Measurements from ENCODE around the gene ORAI3.

DNA sequence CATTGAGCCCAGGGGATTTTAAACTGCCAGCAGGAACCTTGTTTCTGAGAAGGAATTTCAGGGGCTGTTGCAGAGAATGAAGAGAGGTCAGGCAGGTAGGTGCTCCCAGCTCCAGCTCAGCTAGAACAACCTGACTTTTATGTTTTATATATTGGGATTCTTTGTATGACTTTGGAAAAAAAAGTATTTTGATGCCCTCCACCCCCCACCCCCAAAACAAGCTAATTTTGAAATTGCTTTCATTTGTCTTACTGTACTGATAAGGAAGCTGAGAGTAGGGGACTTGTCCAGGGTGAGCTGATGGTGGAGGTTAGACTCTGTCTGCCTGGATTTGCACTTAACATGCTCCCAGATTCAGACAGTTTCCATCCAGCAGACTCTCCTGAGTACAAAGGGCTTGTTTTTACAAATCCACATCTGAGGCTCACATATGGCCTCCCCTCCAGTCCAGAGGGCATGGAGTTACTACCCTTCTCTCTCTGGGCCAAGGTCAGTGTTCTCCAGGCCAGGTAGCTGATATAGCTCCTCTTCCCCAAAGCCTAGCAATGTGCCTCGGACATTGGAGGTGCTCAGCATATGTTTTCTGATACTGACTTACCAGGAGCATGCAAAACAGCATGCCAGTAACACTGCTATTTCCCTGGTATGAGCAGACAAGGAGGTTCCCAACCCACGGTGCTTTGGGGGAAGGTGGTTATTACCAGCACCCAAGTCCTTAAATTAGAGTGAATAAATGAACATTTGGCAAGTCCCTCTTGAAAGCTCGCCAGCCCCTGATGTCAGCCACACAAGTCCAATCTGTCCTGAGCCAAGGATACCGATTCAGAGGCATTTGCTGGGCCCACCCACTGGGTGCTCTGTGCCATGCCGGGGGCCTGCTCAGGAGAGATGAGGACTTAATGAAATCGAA lies 50.2 kb downstream of the ORAI3 start:
- TF ChIP-seq EP300 (IDR thresholded peaks at IDR 0.05; ENCODE audit: borderline replicate concordance) (no peak), NFIC (IDR thresholded peaks at IDR 0.05) (no peak), RAD21 (IDR thresholded peaks at IDR 0.05; ENCODE audit: low read depth) (no peak), YY1 (IDR thresholded peaks at IDR 0.05; ENCODE audit: low read depth) (no peak), TCF12 (IDR thresholded peaks at IDR 0.05; ENCODE audit: low read depth) (no peak), TAF1 (IDR thresholded peaks at IDR 0.05; ENCODE audit: low read depth) (no peak), REST (IDR thresholded peaks at IDR 0.05; ENCODE audit: low read depth) (no peak), FOXM1 (IDR thresholded peaks at IDR 0.05; ENCODE audit: borderline replicate concordance, low read depth) (no peak), ZBTB7A (IDR thresholded peaks at IDR 0.05; ENCODE audit: low read depth) (no peak), EGR1 (IDR thresholded peaks at IDR 0.05) (no peak), CEBPB (IDR thresholded peaks at IDR 0.05) (no peak)

Data from Ishikawa (cell line).